ENCODE results near the gene TTC31.

DNA sequence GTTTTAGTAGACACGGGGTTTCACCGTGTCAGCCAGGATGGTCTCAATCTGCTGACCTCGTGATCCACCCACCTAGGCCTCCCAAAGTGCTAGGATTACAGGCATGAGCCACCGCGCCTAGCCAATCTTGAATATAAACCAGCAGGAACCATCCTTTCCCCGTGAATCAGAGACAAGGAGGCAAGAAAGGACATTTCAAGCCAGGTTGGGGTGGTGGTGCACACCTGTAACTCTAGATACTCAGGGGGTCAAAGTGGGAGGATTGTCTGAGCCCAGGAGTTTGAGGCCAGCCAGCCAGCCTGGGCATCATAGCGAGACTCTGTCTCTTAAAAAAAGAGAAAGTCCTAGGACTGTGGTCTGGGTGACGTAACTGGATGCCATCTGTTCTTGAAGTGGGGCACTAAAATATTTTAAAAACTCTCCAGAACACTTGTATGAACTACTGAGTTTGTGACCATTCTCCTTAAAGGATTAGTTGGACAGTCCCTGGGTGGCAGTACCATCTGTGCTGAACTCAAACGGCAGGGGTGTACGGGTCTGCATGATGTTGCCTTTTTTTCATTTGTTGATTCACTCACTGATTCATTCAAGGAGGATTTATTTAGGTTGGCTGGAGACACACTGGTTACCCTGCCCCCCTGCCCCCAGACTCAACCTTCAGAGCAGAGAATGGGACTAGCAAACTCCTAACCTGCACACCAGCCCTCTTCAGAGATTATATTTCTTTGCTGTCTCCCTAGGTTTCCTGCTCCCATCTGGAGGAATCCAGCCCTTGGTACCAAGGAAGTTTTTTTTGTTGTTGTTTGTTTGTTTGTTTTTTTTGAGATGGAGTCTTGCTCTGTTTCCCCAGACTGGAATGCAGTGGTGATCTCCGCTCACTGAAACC is 28.5 kb downstream of the TTC31 start:
- TF ChIP-seq POLR2AphosphoS5 (IDR thresholded peaks at IDR 0.05) = no peak
- TF ChIP-seq, protein P1, sequence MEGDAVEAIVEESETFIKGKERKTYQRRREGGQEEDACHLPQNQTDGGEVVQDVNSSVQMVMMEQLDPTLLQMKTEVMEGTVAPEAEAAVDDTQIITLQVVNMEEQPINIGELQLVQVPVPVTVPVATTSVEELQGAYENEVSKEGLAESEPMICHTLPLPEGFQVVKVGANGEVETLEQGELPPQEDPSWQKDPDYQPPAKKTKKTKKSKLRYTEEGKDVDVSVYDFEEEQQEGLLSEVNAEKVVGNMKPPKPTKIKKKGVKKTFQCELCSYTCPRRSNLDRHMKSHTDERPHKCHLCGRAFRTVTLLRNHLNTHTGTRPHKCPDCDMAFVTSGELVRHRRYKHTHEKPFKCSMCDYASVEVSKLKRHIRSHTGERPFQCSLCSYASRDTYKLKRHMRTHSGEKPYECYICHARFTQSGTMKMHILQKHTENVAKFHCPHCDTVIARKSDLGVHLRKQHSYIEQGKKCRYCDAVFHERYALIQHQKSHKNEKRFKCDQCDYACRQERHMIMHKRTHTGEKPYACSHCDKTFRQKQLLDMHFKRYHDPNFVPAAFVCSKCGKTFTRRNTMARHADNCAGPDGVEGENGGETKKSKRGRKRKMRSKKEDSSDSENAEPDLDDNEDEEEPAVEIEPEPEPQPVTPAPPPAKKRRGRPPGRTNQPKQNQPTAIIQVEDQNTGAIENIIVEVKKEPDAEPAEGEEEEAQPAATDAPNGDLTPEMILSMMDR (IDR thresholded peaks at IDR 0.05) = no peak
- TF ChIP-seq POLR2A (IDR thresholded peaks at IDR 0.05) = no peak
- TF ChIP-seq EP300 (IDR thresholded peaks at IDR 0.05) = no peak
